Stimulated activated CD4-positive, alpha-beta T cell treated with anti-CD3 and anti-CD28 coated beads, TNF-alpha, amount 100 ng/mL, for 1 hour (primary cell): ENCODE data around the gene UTP3.
"Not testable (repeated sequence)": the region's sequence is repeated elsewhere in the genome, so short reads cannot be mapped to it uniquely, and the experiment has no call there.

ENCODE experiments used
- DNase-seq, 3 donors: peaks; one replicate each; pipeline ENCODE4 v3.0.0-alpha.2; 2020; ENCODE audit warnings: low read depth in 3 of 3, low spot score in 1 of 3

Gene UTP3

GRCh38 chr4:70687392-70687791 is 940 bp upstream of the UTP3 start:
- no peak for DNase-seq

- DNase-seq: peak in 1 of 3 donors; percentile 14
Measured at GRCh38 chr4:70688795-70689231, 481 bp downstream of the UTP3 start.

GRCh38 chr4:70691661-70692060 is 3.3 kb downstream of the UTP3 start:
- no peak for DNase-seq

- DNase-seq: not testable (repeated sequence)
Measured at GRCh38 chr4:70694633-70695032, 6.3 kb downstream of the UTP3 start.

GRCh38 chr4:70698435-70698834 is 10.1 kb downstream of the UTP3 start:
- DNase-seq: not testable (repeated sequence)

- no peak for DNase-seq
Measured at GRCh38 chr4:70700712-70701111, 12.4 kb downstream of the UTP3 start.

GRCh38 chr4:70701271-70701670 is 12.9 kb downstream of the UTP3 start:
- no peak for DNase-seq

GRCh38 chr4:70702592-70702991 is 14.3 kb downstream of the UTP3 start:
- DNase-seq: not testable (repeated sequence)

GRCh38 chr4:70703619-70704214 is 15.4 kb downstream of the UTP3 start:
- DNase-seq: no peak

GRCh38 chr4:70704215-70704930 is 16.0 kb downstream of the UTP3 start:
- peak in 2 of 3 donors; percentile 27 to 30 for DNase-seq

- DNase-seq: no peak
Measured at GRCh38 chr4:70704931-70705182, 16.5 kb downstream of the UTP3 start.

- DNase-seq: peak; percentile 34 to 55 (median 40)
Measured at GRCh38 chr4:70705183-70706043, 17.1 kb downstream of the UTP3 start.

GRCh38 chr4:70706044-70706461 is 17.7 kb downstream of the UTP3 start:
- no peak for DNase-seq

- no peak for DNase-seq
Measured at GRCh38 chr4:70706516-70706915, 18.2 kb downstream of the UTP3 start.

GRCh38 chr4:70709611-70710205 is 21.4 kb downstream of the UTP3 start:
- no peak for DNase-seq

GRCh38 chr4:70711599-70711998 is 23.3 kb downstream of the UTP3 start:
- DNase-seq: no peak

GRCh38 chr4:70712150-70712549 is 23.8 kb downstream of the UTP3 start:
- no peak for DNase-seq

- no peak for DNase-seq
Measured at GRCh38 chr4:70712604-70713452, 24.5 kb downstream of the UTP3 start.

GRCh38 chr4:70713453-70714078 is 25.2 kb downstream of the UTP3 start:
- no peak for DNase-seq
